Stimulated activated CD4-positive, alpha-beta T cell treated with anti-CD3 and anti-CD28 coated beads, Interleukin-4, amount 100 ng/mL, for 1 hour (primary cell): ENCODE data around the gene HIBADH.

ENCODE experiments used
- DNase-seq: peaks from one replicate; pipeline ENCODE4 v3.0.0-alpha.2; 2020

The HIBADH gene

DNA sequence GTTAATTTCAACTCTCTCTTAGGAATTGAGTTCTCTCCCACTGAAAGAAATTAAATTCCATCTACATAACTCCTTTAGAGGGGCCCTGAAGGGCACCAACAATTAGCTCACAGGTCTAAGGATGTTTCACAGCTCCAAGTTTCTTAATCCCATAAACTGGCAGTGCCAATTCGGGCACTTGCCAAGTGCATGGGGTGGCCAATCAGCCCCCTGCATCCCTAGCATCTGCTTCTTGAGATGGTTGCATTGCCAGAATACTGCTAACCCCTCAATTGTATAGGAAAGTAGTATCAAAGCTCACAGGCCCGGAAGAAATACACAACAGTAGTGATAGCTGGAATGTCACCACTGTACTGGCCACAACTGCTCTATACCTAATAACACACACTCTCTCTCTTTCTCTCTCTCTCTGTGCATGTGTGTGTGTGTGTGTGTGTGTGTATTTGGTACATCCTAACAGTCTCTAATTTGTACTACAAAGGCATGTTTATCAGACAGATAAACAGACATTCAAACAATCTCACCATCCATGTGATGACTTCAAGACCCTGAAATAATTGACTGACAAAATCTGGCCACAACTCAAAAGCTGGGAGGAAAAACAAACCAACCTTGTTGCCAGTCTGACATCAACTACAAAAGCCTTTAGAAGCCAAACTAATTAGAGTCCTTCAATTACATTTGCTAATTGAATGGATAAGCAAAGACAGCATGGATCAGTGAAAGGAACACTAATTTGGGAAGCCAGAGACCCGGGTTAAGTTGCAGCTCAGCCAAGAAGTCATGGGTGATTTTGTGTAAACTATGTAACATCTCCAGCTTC is 27.8 kb downstream of the HIBADH start:
- DNase-seq, result no peak

- no peak for DNase-seq
These were observed 29.6 kb downstream of the HIBADH start for GRCh38 chr7:27633062-27633461.

DNA sequence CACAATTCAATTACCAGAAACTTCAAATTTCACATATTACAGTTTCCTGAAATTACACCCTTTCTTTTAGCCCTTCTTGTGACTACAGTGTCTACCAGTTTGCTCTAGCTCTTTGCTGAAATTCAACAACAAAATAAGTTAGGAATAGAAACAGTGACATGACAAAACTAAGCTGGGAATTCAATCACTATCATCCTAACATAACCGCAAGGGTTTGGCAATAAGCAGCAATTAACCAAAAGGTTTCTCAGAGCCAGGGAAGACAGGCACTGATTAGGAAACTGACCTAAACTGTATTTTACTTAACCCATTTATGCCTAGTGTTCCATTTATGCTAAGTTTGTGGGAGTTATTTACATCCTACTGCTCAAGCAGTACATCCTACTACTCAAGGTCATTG is 31.3 kb downstream of the HIBADH start:
- no peak for DNase-seq

GRCh38 chr7:27627146-27627545 is 35.5 kb downstream of the HIBADH start:
- no peak for DNase-seq

DNA sequence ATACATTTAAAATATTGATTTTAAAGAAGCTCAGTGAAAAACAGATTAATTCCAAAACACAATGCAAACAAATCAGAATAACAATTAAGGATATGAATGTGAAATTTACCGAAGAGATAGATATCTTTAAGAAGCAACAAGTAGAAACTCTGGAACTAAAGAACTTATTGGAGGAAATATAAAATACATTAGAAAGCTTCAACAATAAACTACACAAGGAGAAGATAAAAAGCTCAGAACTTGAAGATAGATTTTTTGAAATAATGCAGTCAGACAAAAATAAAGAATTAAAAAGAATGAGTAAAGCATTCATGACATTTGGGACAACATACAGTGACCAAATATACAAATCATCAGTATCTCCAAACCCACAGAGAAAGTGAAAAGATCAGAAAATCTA is 43.2 kb downstream of the HIBADH start:
- DNase-seq, result no peak

GRCh38 chr7:27617651-27618381 is 44.9 kb downstream of the HIBADH start:
- no peak for DNase-seq

DNA sequence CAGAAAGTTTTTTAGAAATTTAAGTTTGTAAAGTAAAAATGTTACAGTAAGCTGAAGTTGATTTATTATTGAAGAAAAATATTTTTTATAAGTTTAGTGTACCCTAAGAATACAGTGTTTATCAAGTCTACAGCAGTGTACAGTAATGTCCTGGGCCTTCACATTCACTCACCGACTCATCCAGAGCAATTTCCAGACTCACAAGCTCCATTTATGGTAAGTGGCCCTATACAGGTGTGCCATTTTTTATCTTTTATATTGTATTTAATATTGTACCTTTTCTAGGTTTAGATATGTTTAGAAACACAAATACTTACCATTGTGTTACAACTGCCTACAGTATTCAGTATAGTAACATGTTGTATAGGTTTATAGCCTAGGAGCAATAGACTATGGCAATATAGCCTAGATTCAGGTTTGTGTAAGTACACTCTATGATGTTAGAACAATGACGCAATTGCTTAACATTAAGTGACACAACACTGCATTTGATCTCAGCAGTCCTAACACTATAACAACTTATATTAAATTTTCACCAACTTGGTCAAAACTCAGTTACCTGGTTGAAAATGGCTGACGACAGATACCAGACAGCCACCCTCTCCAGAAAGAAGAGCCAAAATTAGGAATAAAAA is 45.7 kb downstream of the HIBADH start:
- no peak for DNase-seq

DNA sequence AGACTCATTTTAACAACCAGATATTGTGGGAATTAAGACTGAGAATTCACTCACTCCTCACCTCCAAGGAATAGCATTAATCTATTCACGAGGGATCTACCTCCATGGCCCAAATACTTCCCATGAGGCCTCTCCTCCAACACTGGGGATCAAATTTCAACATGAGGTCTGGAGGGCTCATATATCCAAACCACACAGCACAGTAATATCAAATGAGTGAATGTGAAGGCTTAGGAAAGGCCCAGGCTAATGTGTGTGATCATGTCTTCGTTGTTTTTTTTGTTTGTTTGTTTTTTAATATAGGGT is 46.5 kb downstream of the HIBADH start:
- no peak for DNase-seq

DNA sequence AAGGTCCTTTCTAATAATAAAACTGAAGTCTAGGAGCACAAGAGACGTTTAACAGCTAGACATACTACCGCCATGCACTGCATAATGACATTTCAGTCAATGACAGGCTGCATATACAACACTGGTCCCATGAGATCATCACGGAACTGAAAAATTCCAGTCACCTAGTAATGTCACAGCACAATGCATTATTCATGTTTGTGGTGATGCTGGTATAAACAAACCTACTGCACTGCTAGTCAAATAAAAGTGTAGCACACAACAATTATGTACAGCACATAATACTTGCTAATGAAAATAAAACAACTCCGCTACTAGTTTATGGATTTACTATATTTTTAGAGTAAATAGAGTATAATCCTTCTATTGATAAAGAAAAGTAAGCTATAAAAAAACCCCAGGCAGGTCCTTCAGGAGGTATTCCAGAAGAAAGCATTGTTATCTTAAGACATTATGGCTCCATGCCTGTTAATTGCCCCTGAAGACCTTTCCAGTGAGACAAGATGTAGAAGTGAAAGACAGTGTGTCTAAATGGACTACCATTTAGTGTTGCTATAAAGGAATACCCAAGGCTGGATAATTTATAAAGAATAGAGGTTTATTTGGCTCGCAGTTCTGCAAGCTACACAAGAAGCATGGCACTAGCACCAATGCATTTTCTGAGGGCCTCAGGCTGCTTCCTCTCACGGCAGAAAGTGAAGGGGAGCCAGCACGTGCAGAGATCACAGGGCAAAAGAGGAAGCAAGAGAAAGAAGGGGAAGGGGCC is 47.1 kb downstream of the HIBADH start:
- DNase-seq, result no peak

- no peak for DNase-seq
These were observed 48.6 kb downstream of the HIBADH start for GRCh38 chr7:27614095-27614494.

- no peak for DNase-seq
These were observed 51.6 kb downstream of the HIBADH start for GRCh38 chr7:27611059-27611458.

DNA sequence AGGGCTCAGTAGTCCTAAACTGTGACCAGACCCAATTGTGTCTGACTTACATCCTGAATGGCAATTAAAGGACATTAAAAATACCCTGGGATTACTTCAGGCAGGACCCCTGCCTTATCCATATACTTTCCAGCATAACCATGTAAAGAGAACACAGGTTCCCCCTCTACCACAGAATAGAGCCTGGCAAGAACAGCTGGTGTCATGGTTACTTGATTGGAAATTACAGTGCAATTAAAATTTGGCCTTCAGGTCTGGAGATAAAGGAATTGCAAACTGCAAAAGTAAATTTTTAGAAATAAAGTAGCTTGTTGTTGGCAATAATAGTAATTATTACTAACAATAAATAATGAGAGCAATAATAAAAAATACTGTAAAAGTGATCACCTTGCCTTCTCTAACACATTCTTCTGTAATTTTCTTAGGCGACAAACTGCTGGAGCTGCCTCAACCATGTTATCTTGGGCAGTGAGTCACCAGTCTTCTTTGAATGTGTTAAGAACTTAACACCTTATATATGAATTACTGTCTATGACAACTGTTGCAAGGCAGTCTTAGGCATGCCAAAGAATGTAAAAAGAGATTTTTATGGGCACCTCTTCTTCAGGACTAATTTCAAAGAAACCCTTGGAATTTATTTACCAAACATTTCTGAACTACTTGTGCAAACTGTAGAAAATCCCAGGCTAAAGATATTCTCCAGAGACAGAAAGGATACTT is 53.7 kb downstream of the HIBADH start:
- DNase-seq, result no peak

DNA sequence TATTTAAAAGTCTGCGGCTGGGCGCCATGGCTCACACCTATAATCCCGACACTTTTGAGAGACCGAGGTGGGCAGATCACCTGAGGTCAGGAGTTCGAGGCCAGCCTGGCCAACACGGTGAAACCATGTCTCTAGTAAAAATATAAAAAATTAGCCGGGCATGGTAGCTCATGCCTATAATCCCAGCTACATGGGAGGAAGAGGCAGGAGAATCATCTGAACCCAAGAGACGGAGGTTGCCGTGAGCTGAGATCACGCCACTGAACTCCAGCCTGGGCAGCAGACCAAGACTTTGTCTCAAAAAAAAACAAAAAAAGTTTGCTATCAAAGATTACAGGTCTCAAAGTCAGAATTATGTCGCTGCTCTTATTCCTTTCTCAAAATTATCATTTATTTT is 55.5 kb downstream of the HIBADH start:
- no peak for DNase-seq

DNA sequence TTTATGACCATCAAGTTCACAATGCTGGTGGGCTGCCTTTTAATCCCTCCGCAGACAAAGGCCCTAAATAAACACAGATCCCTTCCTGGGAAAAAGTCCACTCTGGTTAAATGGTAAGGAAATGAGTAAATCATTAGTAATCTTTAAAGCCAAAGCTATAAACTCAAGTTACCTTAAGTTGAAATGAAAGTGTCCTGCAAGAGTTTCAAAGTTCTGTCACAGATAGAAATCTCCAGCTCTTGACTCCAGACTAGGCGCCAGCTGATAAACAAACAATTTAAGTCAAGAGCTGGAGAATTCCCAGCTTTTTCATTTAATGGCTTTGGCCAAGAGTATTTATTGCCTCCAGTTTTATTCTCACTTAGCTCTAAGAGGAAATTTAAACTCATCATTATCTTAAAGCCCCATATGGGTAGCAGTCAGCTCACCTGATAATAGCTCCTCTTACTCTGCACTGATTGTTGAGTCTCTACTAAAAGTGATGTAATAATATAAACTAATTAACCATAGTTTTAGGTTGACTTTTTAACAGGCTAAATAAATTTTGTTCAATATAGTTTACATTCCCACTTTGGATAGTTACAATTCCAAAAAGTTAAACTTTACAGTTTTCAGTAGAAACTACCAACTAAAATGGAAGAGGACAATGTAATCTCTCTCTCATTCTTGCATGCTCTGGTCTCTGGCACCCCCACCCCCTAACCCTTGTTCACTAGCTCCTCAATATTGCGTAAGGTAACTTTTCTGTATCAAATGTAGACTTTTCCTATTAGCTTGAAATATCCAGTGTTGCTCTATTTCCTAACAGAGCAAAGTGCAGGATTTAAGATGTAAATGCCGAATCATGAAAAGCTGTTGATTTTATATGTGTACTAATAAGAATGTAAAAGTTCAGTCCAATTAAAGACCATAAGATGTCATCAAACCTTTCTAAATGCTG is 56.1 kb downstream of the HIBADH start:
- DNase-seq, result no peak

- no peak for DNase-seq
These were observed 56.9 kb downstream of the HIBADH start for GRCh38 chr7:27605689-27606269.

DNA sequence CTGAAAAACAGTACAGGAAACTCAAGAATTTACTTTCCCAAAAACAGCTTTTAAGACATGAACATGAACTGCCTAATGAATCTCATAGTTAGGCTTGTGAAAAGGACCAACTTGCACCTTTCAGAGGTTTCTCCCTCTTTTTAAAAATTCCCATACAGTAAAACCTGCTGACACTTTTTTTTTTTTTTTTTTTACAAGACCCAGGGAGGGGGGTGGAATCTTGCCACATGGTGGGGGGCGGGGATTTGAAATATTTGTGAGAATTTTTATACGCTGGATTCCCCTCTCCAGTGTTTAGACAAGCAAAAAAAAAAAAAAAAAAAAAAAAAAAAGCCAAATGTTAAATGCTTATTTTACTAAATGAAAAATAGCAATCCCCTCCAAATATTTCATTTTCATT is 57.4 kb downstream of the HIBADH start:
- no peak for DNase-seq

DNA sequence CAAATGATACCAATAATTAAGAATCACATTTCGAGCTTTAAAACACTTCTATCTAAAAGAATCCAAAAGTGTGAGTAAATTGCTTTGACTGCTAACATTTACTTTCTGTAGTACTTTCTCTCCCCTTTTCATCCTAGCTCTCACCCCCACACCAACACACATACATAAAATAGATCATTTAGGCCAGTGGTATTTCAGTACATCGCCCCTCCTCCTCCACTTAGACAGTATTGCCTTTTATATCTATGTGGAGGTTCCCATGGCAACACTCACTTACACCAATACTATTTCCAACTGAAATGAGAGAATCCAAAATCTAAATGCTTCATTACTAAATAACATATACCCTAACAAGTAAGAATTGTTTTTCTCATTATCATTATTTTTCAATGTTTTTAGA is 58.9 kb downstream of the HIBADH start:
- no peak for DNase-seq

DNA sequence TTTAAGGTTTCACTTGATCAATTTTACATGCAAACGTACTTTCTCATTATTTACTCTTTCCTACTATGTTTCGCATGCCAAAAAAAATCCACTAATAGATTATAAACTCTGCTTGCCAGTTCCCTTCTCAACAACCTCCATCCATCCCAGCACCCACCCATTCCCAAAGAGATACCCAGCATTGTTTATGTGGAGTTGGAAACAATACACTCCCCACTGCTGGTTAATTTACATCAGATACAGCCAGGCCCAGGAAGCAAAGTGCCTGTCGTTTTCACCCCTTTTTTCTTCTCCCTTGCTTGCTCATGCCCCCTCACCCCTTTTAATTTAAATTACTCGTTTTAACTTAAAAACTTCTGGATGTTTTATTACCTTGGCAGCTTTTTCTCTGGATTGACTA is 59.9 kb downstream of the HIBADH start:
- no peak for DNase-seq

DNA sequence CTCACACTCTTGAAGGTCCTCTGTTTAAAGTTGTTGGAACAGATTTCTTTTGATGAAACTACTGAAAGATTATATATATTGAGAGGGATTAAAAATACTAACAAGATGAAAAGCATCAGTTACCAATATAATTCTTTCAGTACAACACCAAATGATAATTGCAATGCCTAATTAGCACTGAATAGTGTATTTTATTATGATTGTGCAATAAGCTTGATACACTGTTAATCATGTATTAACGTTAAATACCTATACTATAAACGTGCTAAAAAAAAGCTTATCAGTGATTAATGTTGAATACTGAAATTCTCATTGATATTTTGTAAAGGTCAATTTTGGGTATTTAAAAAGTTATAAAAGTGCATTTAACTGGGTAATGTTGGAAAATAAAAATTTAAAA is 61.5 kb downstream of the HIBADH start:
- DNase-seq, result no peak

GRCh38 chr7:27600247-27600646 is 62.4 kb downstream of the HIBADH start:
- DNase-seq, result no peak

GRCh38 chr7:27595009-27595408 is 67.7 kb downstream of the HIBADH start:
- no peak for DNase-seq
